Measurements from ENCODE around the gene PHLDA3. TPM values are rescaled to one million over a fixed set of nuclear protein-coding genes. Genes with fewer than 3 reads are reported as not detected.

Gene PHLDA3
- polyA plus RNA-seq, 2 of the 4 experiments (the other 2 are of a cell fraction): 40.5 to 91.1 TPM

GRCh38 chr1:201459775-201460174 lies 9.2 kb downstream of the PHLDA3 start:
- H3K4me3 ChIP-seq: no peak overlapping the region
- FAIRE-seq (no peak), DNase-seq (ENCODE audit: low read depth in 1 of 2, low spot score in 1 of 2) (no peak), ATAC-seq (no peak)
- peaks cover 81% of the 10 kb centered on the region for H3K4me1 ChIP-seq
- 85% methylated on average over 5 of the region's 5 CpGs for WGBS (ENCODE audit: missing lambda C conversion rate)
- H3K9me3 ChIP-seq: no peaks in the 10 kb centered on the region
- TF ChIP-seq ZC3H11A (IDR thresholded peaks at IDR 0.05) (no peak), NFE2L2 (conservative IDR thresholded peaks at IDR 0.05; ENCODE audit: low read length) (no peak), CEBPB (IDR thresholded peaks at IDR 0.05) (no peak), EHF (CRISPR knock-in tag; IDR thresholded peaks at IDR 0.05) (no peak), SMC3 (IDR thresholded peaks at IDR 0.05) (no peak), JUN (IDR thresholded peaks at IDR 0.05) (no peak), MAFK (IDR thresholded peaks at IDR 0.05; ENCODE audit: partially characterized antibody) (no peak), ATOH8 (CRISPR knock-in tag; IDR thresholded peaks at IDR 0.05; ENCODE audit: low read depth) (no peak), EHMT2 (IDR thresholded peaks at IDR 0.05; ENCODE audit: low read depth) (no peak), EP300 (IDR thresholded peaks at IDR 0.05) (no peak), HOXA7 (CRISPR knock-in tag; IDR thresholded peaks at IDR 0.05) (no peak), FOSL2 (IDR thresholded peaks at IDR 0.05) (no peak), FOSL2 (CRISPR knock-in tag; IDR thresholded peaks at IDR 0.05) (no peak), CTCF (IDR thresholded peaks at IDR 0.05) (no peak), ZSCAN20 (CRISPR knock-in tag; IDR thresholded peaks at IDR 0.05) (no peak), FOXS1 (CRISPR knock-in tag; IDR thresholded peaks at IDR 0.05) (no peak)
- peak overlapping the region; percentile 98 to 99 for H3K27ac ChIP-seq
- POLR2A ChIA-PET: interaction anchor here (0.6 kb wide), 1 partner anchor 9 kb away, joined by 3 read pairs; the partner anchor contains the start of gene PHLDA3
- CTCF ChIA-PET: interaction anchor here (3.2 to 20.1 kb wide), 5 partner anchors 9 to 50 kb away, joined by 14 to 376 read pairs (median 188); partner anchors contain the start of genes CSRP1 and PHLDA3
- no peak overlapping the region; the same call in 2 of the 3 replicates for H3K4me2 ChIP-seq

GRCh38 chr1:201459052-201459451 lies 9.9 kb downstream of the PHLDA3 start:
- Histone ChIP-seq H3K4me1 (peaks cover 74% of the 10 kb centered on the region), H3K27ac (peak overlapping the region; percentile 98 to 99), H3K9me3 (no peaks in the 10 kb centered on the region), H3K4me2 (no peak overlapping the region), H3K4me3 (no peak overlapping the region)
- WGBS (ENCODE audit: missing lambda C conversion rate): 84% methylated on average over 3 of the region's 3 CpGs
- FAIRE-seq: no peak
- ChIA-PET POLR2A (no interaction called here), CTCF (interaction anchor here (3.2 to 20.1 kb wide), 5 partner anchors 10 to 50 kb away, joined by 14 to 376 read pairs (median 188); partner anchors contain the start of genes CSRP1 and PHLDA3)
- no peak for ATAC-seq
- no peak for DNase-seq (ENCODE audit: low read depth in 1 of 2, low spot score in 1 of 2)
- no peak for TF ChIP-seq CBX2 (IDR thresholded peaks at IDR 0.05; ENCODE audit: borderline replicate concordance, low read depth)
- TF ChIP-seq CHD2 (IDR thresholded peaks at IDR 0.05; ENCODE audit: low read length, partially characterized antibody): no peak
- TF ChIP-seq POLR2A (IDR thresholded peaks at IDR 0.05; ENCODE audit: low read length): no peak
- no peak for TF ChIP-seq ELK1 (IDR thresholded peaks at IDR 0.05; ENCODE audit: low read depth, low read length)
- no peak for TF ChIP-seq HES2 (IDR thresholded peaks at IDR 0.05)
- TF ChIP-seq ESRRA (IDR thresholded peaks at IDR 0.05; ENCODE audit: borderline replicate concordance, low read length): no peak
- TF ChIP-seq ZSCAN20 (CRISPR knock-in tag; IDR thresholded peaks at IDR 0.05): no peak
- TF ChIP-seq ZFP36 (IDR thresholded peaks at IDR 0.05; ENCODE audit: borderline replicate concordance, partially characterized antibody): no peak
- TF ChIP-seq SMC3 (IDR thresholded peaks at IDR 0.05): no peak
- TF ChIP-seq HMGXB4 (CRISPR knock-in tag; IDR thresholded peaks at IDR 0.05; ENCODE audit: borderline replicate concordance): no peak
- TF ChIP-seq RAD21 (conservative IDR thresholded peaks at IDR 0.05 in 1 of 2, IDR thresholded peaks at IDR 0.05 in 1 of 2): no peak
- no peak for TF ChIP-seq ATOH8 (CRISPR knock-in tag; IDR thresholded peaks at IDR 0.05; ENCODE audit: low read depth)
- no peak for TF ChIP-seq FOSB (CRISPR knock-in tag; IDR thresholded peaks at IDR 0.05)

Measured in A549 (cell line).